T47D (cell line): Measurements from ENCODE around the gene ADORA1.

Experiments used
- DNase-seq, 2 experiments: peaks; one replicate each; pipeline versions ENCODE4 v3.0.0 to v3.0.0-alpha.2; 2011 to 2012; ENCODE audit warnings: low read depth in 1 of 2, low spot score in 1 of 2
- JUND ChIP-seq: IDR thresholded peaks from 2 replicates; pipeline ENCODE4 v1.6.1; 2012; ENCODE audit warnings: low read depth
- in situ Hi-C: cut with HindIII; loops from 2 replicates; pipeline ENCODE4 v1.10.0; 2016; ENCODE audit warnings: low sequenced_read_pairs, low pct_unique_long_range_greater_than_20kb

ADORA1 gene

GRCh38 chr1:203142684-203143408 is 15.3 kb downstream of the ADORA1 start:
- DNase-seq, result no peak
- in situ Hi-C loops, result no loop called here
- TF ChIP-seq JUND, result no peak

DNA sequence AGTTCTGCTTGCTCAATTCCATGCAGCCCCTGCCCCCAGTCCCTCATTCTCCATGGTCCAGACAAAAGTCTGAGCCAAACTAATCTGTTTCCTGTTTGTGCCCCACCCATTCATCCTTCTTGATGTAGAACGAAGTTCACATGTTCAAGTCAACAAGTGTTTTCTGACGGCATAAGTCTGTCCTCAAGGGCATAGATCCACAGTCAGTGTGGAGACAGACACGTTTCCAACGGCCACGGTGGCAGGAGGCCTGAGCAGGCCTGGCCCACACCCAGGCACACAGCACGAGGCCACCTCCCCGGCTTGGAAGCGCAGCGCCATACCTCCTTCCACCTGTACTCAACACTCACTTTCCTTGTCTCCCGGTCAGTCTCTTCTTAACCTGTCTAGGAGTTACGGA is 16.1 kb downstream of the ADORA1 start:
- no peak for DNase-seq
- in situ Hi-C loops, result no loop called here
- TF ChIP-seq JUND, result no peak

DNA sequence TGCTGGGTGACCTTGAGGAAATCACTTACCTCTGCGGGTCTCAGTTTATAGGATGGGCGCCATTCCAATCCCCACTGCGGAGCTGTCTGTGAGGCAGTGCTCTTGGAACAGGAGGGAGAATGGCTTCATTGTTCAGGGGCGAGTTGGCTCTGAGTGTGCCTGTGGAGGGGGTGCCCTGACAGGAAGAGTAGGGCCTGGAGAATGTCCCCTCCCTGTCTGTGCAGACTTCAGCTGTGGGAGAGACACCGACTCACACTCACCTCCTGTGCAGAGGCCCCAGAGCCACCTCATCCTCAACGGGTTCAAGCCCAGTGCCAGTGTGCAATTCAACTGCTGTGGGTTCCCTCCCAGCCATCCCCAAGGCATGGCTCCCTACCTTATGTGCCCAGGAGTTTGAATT is 17.1 kb downstream of the ADORA1 start:
- in situ Hi-C loops, result no loop called here
- no peak for DNase-seq
- TF ChIP-seq JUND, result no peak

DNA sequence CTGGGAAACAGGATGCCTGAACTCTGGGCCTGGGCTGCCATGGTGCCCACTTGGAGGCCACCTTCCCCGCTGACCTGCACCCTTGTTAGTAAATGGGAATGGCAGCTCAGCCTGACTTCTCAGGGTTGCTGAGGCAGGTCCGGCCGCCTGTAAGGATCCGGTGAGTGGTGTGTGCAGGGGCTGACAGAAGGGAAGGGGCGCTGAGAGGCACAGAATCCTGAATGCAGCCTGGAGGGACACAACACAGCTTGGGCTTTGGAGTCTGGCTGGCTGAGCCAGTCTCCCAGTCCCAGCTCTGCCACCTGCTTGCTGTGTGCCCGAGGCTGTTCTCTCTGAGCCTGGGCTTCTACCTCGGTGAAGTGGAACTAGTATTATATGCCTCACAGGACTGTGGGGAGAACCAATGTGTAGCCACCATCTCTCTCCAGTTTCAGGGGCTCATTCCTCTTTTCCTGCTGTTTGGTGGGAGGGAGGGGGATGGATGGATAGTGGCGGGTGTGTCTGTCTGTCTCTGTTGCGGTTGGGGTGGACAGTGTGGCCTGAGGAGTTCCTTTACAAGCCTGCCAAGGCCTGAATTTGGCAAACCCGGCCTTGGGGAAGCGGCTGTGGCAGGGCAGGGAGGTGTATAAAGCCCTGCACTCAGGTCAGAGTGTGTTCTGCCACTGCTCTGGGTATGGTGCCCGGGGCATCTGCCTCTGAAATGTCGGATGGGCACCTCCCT is 18.0 kb downstream of the ADORA1 start:
- in situ Hi-C loops, result no loop called here
- peak in 1 of 2 experiments; percentile 36 for DNase-seq
- no peak for TF ChIP-seq JUND

DNA sequence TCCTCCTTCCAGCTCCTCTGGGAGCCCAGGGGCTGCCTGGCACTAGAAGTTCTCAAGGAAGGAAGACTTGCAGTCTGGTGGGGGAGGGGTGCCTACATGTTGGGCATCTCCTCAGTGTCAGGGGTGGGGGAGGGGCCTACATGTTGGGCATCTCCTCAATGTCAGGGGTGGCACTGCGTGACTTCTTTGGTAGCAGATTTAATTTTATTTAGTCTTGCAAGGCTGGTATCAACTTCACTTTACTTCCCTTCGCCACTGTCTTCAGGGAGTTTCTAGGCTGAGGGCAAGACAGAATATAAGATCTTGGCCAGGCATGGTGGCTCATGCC is 18.5 kb downstream of the ADORA1 start:
- DNase-seq, result no peak
- no peak for TF ChIP-seq JUND
- in situ Hi-C loops, result no loop called here

- DNase-seq, result no peak
- no peak for TF ChIP-seq JUND
- in situ Hi-C loops, result no loop called here
These were observed 19.0 kb downstream of the ADORA1 start for GRCh38 chr1:203146537-203146936.

GRCh38 chr1:203147376-203147775 is 19.9 kb downstream of the ADORA1 start:
- no peak for TF ChIP-seq JUND
- DNase-seq, result no peak
- in situ Hi-C loops, result no loop called here

DNA sequence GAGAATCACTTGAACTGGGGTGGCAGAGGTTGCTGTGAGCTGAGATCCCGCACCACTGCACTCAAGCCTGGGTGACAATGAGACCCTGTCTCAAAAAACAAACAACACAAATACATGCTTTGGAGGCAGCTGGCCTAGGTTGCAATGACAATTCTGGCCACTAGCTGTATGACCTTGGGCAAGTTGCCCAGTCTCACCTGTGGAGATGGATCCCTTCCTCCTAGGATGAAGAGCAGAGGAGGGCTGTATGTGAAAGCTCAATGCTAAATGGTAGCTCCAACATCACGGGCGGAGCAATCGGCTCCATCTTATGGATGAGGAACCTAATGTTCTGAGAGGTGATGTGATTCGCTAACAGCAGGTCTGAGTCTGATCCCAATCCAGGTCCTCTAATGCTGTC is 20.6 kb downstream of the ADORA1 start:
- TF ChIP-seq JUND, result no peak
- in situ Hi-C loops, result no loop called here

DNA sequence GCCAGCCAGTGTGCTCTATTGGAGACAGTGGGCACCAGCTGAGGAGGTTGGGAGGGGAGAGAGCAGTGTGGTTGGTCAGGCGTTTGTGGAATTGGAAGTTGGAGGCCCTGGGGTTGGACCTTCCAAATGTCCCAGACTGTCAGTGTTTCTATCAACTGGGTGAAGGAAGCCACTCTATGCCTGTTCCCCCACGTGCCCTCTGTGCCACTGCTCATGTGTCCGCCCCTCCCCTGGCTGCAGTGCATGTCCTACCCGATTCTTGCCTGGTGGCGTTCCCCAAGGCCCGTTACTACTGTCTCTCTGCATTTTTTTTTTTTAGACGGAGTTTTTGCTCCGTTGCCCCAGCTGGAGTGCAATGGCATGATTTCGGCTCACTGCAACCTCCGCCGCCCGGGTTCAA is 21.1 kb downstream of the ADORA1 start:
- no peak for DNase-seq
- in situ Hi-C loops, result no loop called here
- TF ChIP-seq JUND, result no peak

More for the DNA sequence above, 20.6 kb downstream of the ADORA1 start:
- peak; percentile 76 to 78 for DNase-seq

DNA sequence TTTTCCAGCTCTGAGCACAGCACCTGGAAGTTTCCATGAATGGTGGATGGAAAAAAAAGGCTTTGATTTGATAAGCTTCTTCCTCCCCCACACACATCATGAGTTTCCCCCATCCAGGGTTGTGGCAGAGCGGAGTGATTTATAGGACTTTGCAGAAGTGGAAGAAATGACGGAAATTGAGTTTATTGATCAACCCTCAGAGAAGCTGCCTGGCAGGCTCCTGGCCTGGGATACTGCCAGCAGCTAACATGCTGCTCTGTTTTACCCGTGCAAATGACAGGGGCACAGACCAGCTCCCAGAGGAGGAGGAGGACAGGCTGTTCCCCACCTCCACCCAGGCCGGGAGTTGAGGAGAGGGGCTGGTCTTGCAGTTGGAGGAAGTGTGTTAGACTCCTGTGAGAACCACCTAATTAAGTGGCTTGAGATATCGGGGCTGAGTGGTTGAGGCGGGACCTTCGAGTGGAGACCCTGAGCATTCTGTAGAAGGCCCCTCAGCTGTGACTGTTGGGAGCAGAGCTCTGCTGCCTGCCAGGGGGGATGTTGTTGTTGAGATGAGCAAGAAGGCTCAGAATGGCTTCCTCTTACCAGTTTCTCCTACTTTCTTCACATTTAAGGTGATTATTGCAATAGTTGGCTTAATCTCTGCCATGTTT is 21.8 kb downstream of the ADORA1 start:
- DNase-seq, result no peak
- TF ChIP-seq JUND, result no peak
- in situ Hi-C loops, result no loop called here

- DNase-seq, result no peak
- TF ChIP-seq JUND, result no peak
- in situ Hi-C loops, result no loop called here
These were observed 23.2 kb downstream of the ADORA1 start for GRCh38 chr1:203150511-203151297.

DNA sequence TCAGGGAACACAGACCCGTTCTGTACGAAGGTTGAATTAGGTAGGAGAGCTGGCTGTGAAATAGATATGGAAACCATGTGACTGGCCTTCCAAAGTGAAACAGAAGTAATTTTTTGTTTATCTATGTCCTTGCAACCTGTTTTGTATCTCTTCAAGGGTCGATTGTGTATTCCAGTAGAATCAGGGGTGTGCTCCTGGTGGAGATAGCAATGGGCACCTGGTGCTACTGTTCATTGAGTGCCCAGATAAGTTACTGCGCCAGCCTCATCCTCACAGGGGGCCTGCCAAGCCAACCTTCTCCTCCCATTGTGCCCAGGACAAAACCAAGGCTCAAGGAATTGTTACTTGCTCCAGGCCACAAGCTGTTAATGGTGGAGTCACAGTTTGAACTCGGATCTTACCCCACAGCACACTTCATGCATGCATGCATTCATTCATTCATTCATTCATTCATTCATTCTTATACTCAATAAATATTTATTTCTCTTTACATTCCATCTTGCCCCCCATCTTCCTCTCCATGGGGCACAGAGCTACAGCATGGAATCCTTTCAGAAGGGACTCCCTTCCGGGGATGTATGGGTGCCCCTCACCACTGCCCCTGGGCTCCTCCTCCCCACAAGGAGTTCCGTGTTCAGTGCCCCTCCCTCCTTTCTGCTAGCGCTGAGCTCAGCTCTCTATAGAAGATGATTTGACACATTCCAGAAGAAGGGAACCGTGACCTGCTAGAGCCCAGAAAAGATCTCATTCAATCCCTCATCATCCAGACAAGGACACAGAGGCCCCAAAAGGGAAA is 24.0 kb downstream of the ADORA1 start:
- in situ Hi-C loops, result no loop called here
- TF ChIP-seq JUND, result no peak
- DNase-seq, result no peak
